Astrocyte (in vitro differentiated cells and primary cell): ENCODE data around the gene CHCT1. TPM values are rescaled to one million over a fixed set of nuclear protein-coding genes. Genes with fewer than 3 reads are reported as not detected.

Experiments
- DNase-seq: peaks from one replicate; pipeline ENCODE4 v3.0.0-alpha.2; 2010; ENCODE audit warnings: low read depth
- FAIRE-seq: peaks from 2 replicates; lab custom pipeline; 2011; peaks lifted over from hg19 to GRCh38; lab: Jason Lieb, UNC
- H2AFZ ChIP-seq: 2 replicates; pipeline ENCODE4 v1.6.0; 2012; ENCODE audit warnings: low read depth, low read length, inconsistent platforms
- H3K27ac ChIP-seq: 2 replicates; pipeline ENCODE4 v1.5.1; 2011; ENCODE audit warnings: low read depth, low read length, inconsistent platforms
- H3K27me3 ChIP-seq: 2 replicates; pipeline ENCODE4 v1.6.0; 2011; ENCODE audit warnings: low read length, inconsistent platforms; ENCODE audit not compliant: insufficient read depth
- H3K36me3 ChIP-seq: 2 replicates; pipeline ENCODE4 v1.5.1; 2011; ENCODE audit warnings: low read length, inconsistent platforms; ENCODE audit not compliant: insufficient read depth
- H3K4me1 ChIP-seq: 2 replicates; pipeline ENCODE4 v1.5.1; 2011; ENCODE audit warnings: low read length, inconsistent platforms; ENCODE audit not compliant: insufficient read depth
- H3K4me2 ChIP-seq: 2 replicates; pipeline ENCODE4 v1.6.0; 2012; ENCODE audit warnings: low read length, inconsistent platforms
- H3K4me3 ChIP-seq: 2 replicates; pipeline ENCODE4 v1.5.1; 2011; ENCODE audit warnings: low read depth, mild to moderate bottlenecking, low read length, inconsistent platforms; ENCODE audit not compliant: insufficient read depth
- H3K79me2 ChIP-seq: 2 replicates; pipeline ENCODE4 v1.6.0; 2012; ENCODE audit warnings: mild to moderate bottlenecking, low read length, inconsistent platforms; ENCODE audit not compliant: insufficient read depth
- H3K9ac ChIP-seq: 2 replicates; pipeline ENCODE4 v1.6.0; 2012; ENCODE audit warnings: mild to moderate bottlenecking, low read length, inconsistent platforms
- H3K9me3 ChIP-seq: 2 replicates; pipeline ENCODE4 v1.5.1; 2012; ENCODE audit warnings: low read depth, mild to moderate bottlenecking, low read length, inconsistent platforms; ENCODE audit not compliant: insufficient read depth
- H4K20me1 ChIP-seq: 2 replicates; pipeline ENCODE4 v1.6.0; 2012; ENCODE audit warnings: low read length, inconsistent platforms; ENCODE audit not compliant: insufficient read depth
- H3K27ac Mint-ChIP-seq: one replicate; pipeline ENCODE4 v1.8.0; 2021; ENCODE audit warnings: mild to moderate bottlenecking, mixed read lengths; ENCODE audit not compliant: unreplicated experiment
- H3K27me3 Mint-ChIP-seq: one replicate; pipeline ENCODE4 v1.8.0; 2021; ENCODE audit warnings: low read depth, mixed read lengths; ENCODE audit not compliant: unreplicated experiment
- H3K36me3 Mint-ChIP-seq: one replicate; pipeline ENCODE4 v1.8.0; 2021; ENCODE audit warnings: low read depth, mixed read lengths; ENCODE audit not compliant: unreplicated experiment
- H3K4me1 Mint-ChIP-seq: one replicate; pipeline ENCODE4 v1.8.0; 2021; ENCODE audit warnings: low read depth, mixed read lengths; ENCODE audit not compliant: unreplicated experiment
- H3K4me3 Mint-ChIP-seq: one replicate; pipeline ENCODE4 v1.8.0; 2021; ENCODE audit warnings: mild to moderate bottlenecking, moderate library complexity, mixed read lengths; ENCODE audit not compliant: unreplicated experiment
- H3K9me3 Mint-ChIP-seq: one replicate; pipeline ENCODE4 v1.8.0; 2021; ENCODE audit warnings: mild to moderate bottlenecking, mixed read lengths; ENCODE audit not compliant: unreplicated experiment
- CTCF ChIP-seq: IDR thresholded peaks from 2 replicates; pipeline ENCODE4 v1.5.1; 2011; ENCODE audit warnings: low read depth, mild to moderate bottlenecking, inconsistent platforms, low read length, moderate library complexity; ENCODE audit not compliant: insufficient read depth
- total RNA-seq: library from RNA; stranded (reverse); gene quantifications from 2 replicates; pipeline ENCODE4 v1.2.1, GENCODE V29; 2021

The CHCT1 gene
- total RNA-seq, 1 donor from 2014 or later: not detected

- Mint-ChIP-seq H3K27me3 (no peaks in the 10 kb centered on the region), H3K4me1 (peaks cover 6% of the 10 kb centered on the region), H3K27ac (no peak overlapping the region), H3K36me3 (peaks cover 18% of the 10 kb centered on the region), H3K9me3 (peaks cover 2% of the 10 kb centered on the region), H3K4me3 (no peak overlapping the region)
- Histone ChIP-seq H3K4me3 (no peak overlapping the region), H3K4me2 (no peak overlapping the region), H2AFZ (no peak overlapping the region), H3K27ac (no peak overlapping the region), H3K79me2 (peaks cover 6% of the 10 kb centered on the region), H4K20me1 (peaks cover 3% of the 10 kb centered on the region), H3K36me3 (peaks cover 4% of the 10 kb centered on the region), H3K4me1 (peaks cover 8% of the 10 kb centered on the region), H3K9ac (no peak overlapping the region), H3K27me3 (no peaks in the 10 kb centered on the region), H3K9me3 (no peaks in the 10 kb centered on the region)
- TF ChIP-seq CTCF: no peak
- no peak for FAIRE-seq
- no peak for DNase-seq
These were observed 51.5 kb downstream of the CHCT1 start for GRCh38 chr17:60473788-60474187.

Other genes starting within 250 kb of the CHCT1 start
- 36.8 and 40.2 TPM in 2 replicates for gene USP32, start 30.4 kb upstream of the CHCT1 start, total RNA-seq
- gene APPBP2, start 103.8 kb downstream of the CHCT1 start, total RNA-seq: 50.5 and 53.3 TPM in 2 replicates
- gene PPM1D, start 177.7 kb downstream of the CHCT1 start, total RNA-seq: 24.1 and 28.7 TPM in 2 replicates